CD4-positive, alpha-beta T cell (primary cell): ENCODE results near the gene CAMTA1. TPM values are rescaled to one million over a fixed set of nuclear protein-coding genes. Genes with fewer than 3 reads are reported as not detected.

ENCODE experiments used
- ATAC-seq: fragments of 200-7000 bp; cut with Tn5 transposase; one replicate; pipeline ENCODE4 v1.10.0; 2022; ENCODE audit warnings: mild to moderate bottlenecking; ENCODE audit not compliant: poor library complexity
- CTCF ChIA-PET: fragments of 350-600 bp; sonication (Branson Sonifier 250); formaldehyde crosslinking; loops from one replicate; lab custom pipeline; 2021; ENCODE audit warnings: antibody characterized with exemption, inconsistent platforms; lab: Charles Lee
- POLR2A ChIA-PET: fragments of 350-600 bp; sonication (Branson Sonifier 250); formaldehyde crosslinking; loops from one replicate; lab custom pipeline; 2021; ENCODE audit warnings: antibody characterized with exemption, inconsistent platforms; lab: Charles Lee
- DNase-seq, 14 experiments: peaks; one replicate each; pipeline ENCODE4 v3.0.0-alpha.2; 2013 to 2020; ENCODE audit warnings: mixed read lengths in 2 of 14
- H3K27ac ChIP-seq, 2 donors: one replicate each; pipeline versions ENCODE4 v1.5.1 to v1.7.0; 2013; ENCODE audit warnings: low read length in 2 of 2, low read depth in 1 of 2, mild to moderate bottlenecking in 1 of 2
- H3K27me3 ChIP-seq, 2 experiments: 1 replicate in 1 of 2; 2 replicates in 1 of 2; pipeline versions ENCODE4 v1.6.1 to v1.7.0; 2013; ENCODE audit warnings: low read length in 2 of 2, control low read depth in 1 of 2, mild to moderate bottlenecking in 1 of 2, moderate library complexity in 1 of 2; ENCODE audit not compliant: insufficient read depth in 2 of 2, control insufficient read depth in 1 of 2
- H3K36me3 ChIP-seq: one replicate; pipeline ENCODE4 v1.6.1; 2013; ENCODE audit warnings: low read length, control low read depth; ENCODE audit not compliant: insufficient read depth
- H3K4me1 ChIP-seq: one replicate; pipeline ENCODE4 v1.6.1; 2013; ENCODE audit warnings: low read length, control low read depth; ENCODE audit not compliant: insufficient read depth
- H3K4me3 ChIP-seq: one replicate; pipeline ENCODE4 v1.5.1; 2013; ENCODE audit warnings: mild to moderate bottlenecking, low read length, moderate library complexity
- H3K9me3 ChIP-seq, 2 experiments: 1 replicate in 1 of 2; 2 replicates in 1 of 2; pipeline versions ENCODE4 v1.6.1 to v1.7.0; 2013; ENCODE audit warnings: low read length in 2 of 2, mild to moderate bottlenecking in 2 of 2, control low read depth in 1 of 2, moderate library complexity in 1 of 2; ENCODE audit not compliant: control insufficient read depth in 1 of 2, insufficient read depth in 1 of 2
- H3K27ac Mint-ChIP-seq: one replicate; pipeline ENCODE4 v1.8.0; 2020; ENCODE audit warnings: mixed read lengths
- H3K27me3 Mint-ChIP-seq: one replicate; pipeline ENCODE4 v1.8.0; 2021; ENCODE audit warnings: mixed read lengths
- H3K36me3 Mint-ChIP-seq: one replicate; pipeline ENCODE4 v1.8.0; 2021; ENCODE audit warnings: low read depth, mixed read lengths
- H3K4me1 Mint-ChIP-seq: one replicate; pipeline ENCODE4 v1.8.0; 2021; ENCODE audit warnings: low read depth, mixed read lengths
- H3K4me3 Mint-ChIP-seq: one replicate; pipeline ENCODE4 v1.8.0; 2020; ENCODE audit warnings: mild to moderate bottlenecking, mixed read lengths
- H3K9me3 Mint-ChIP-seq: one replicate; pipeline ENCODE4 v1.8.0; 2020; ENCODE audit warnings: mixed read lengths
- CTCF ChIP-seq: fragments of 200-600 bp; IDR thresholded peaks from one replicate; pipeline ENCODE4 v1.8.0; 2022; ENCODE audit warnings: antibody characterized with exemption, mild to moderate bottlenecking
- intact Hi-C, 2 experiments: fragments of 100-400 bp; cut with DNase I in 1 of 2; cut with micrococcal nuclease in 1 of 2; formaldehyde crosslinking; loops; one replicate each; pipeline versions ENCODE4 v1.15.1 to v1.9.0; 2023 to 2025; cut with DNase I, micrococcal nuclease
- total RNA-seq, 174 experiments: library from RNA in 2 of 174; stranded (reverse) in 2 of 174; gene quantifications; one replicate each; pipeline ENCODE4 v1.2.3 and lab custom pipeline; 2021 to 2026

Gene CAMTA1
- total RNA-seq, 2 experiments from 2014 or later = 38.6 to 39.3 TPM

GRCh38 chr1:7693662-7694061 is 908.4 kb downstream of the CAMTA1 start:
- H3K27ac ChIP-seq = no peak overlapping the region
- H3K4me3 Mint-ChIP-seq = no peak overlapping the region
- peaks cover 4% of the 10 kb centered on the region for H3K4me1 ChIP-seq
- H3K9me3 ChIP-seq = peaks cover 0 to 11% of the 10 kb centered on the region in 2 experiments
- CTCF ChIA-PET = interaction anchor here (0.7 kb wide), 1 partner anchor 14 kb away, joined by 3 read pairs; no protein-coding TSS in a partner anchor
- no peaks in the 10 kb centered on the region for H3K9me3 Mint-ChIP-seq
- intact Hi-C loops = no loop called here
- peaks cover under 1% of the 10 kb centered on the region for H3K4me1 Mint-ChIP-seq
- TF ChIP-seq CTCF = no peak
- H3K27me3 Mint-ChIP-seq = peaks cover 16% of the 10 kb centered on the region
- POLR2A ChIA-PET = no interaction called here
- H3K27me3 ChIP-seq = peaks cover 0 to 2% of the 10 kb centered on the region in 2 experiments
- no peak overlapping the region for H3K4me3 ChIP-seq
- H3K36me3 ChIP-seq = no peaks in the 10 kb centered on the region
- DNase-seq = no peak
- ATAC-seq = no peak
- no peak overlapping the region for H3K27ac Mint-ChIP-seq
- H3K36me3 Mint-ChIP-seq = no peaks in the 10 kb centered on the region

GRCh38 chr1:7694600-7695496 is 909.6 kb downstream of the CAMTA1 start:
- CTCF ChIA-PET = no interaction called here
- Mint-ChIP-seq H3K4me1 (peaks cover 13% of the 10 kb centered on the region), H3K36me3 (no peaks in the 10 kb centered on the region), H3K27ac (no peak overlapping the region), H3K27me3 (peaks cover 16% of the 10 kb centered on the region), H3K9me3 (no peaks in the 10 kb centered on the region), H3K4me3 (no peak overlapping the region)
- H3K4me3 ChIP-seq = no peak overlapping the region
- H3K27ac ChIP-seq = no peak overlapping the region
- ATAC-seq = no peak
- H3K36me3 ChIP-seq = no peaks in the 10 kb centered on the region
- DNase-seq = no peak
- peaks cover 0 to 11% of the 10 kb centered on the region in 2 experiments for H3K9me3 ChIP-seq
- intact Hi-C loops = no loop called here
- TF ChIP-seq CTCF = no peak
- H3K4me1 ChIP-seq = peaks cover 4% of the 10 kb centered on the region
- H3K27me3 ChIP-seq = peaks cover 0 to 2% of the 10 kb centered on the region in 2 experiments
- POLR2A ChIA-PET = no interaction called here

GRCh38 chr1:7695497-7696117 is 910.4 kb downstream of the CAMTA1 start:
- Histone ChIP-seq H3K27ac (no peak overlapping the region), H3K4me3 (no peak overlapping the region), H3K9me3 (peaks cover 0 to 11% of the 10 kb centered on the region in 2 experiments), H3K4me1 (peaks cover 4% of the 10 kb centered on the region), H3K27me3 (peaks cover 0 to 1% of the 10 kb centered on the region in 2 experiments), H3K36me3 (no peaks in the 10 kb centered on the region)
- intact Hi-C loops = no loop called here
- POLR2A ChIA-PET = no interaction called here
- peaks cover 16% of the 10 kb centered on the region for H3K27me3 Mint-ChIP-seq
- no peaks in the 10 kb centered on the region for H3K36me3 Mint-ChIP-seq
- H3K9me3 Mint-ChIP-seq = no peaks in the 10 kb centered on the region
- CTCF ChIA-PET = no interaction called here
- DNase-seq (no peak), ATAC-seq (no peak)
- H3K27ac Mint-ChIP-seq = no peak overlapping the region
- no peak for TF ChIP-seq CTCF
- H3K4me3 Mint-ChIP-seq = no peak overlapping the region
- peaks cover 20% of the 10 kb centered on the region for H3K4me1 Mint-ChIP-seq
